Psoas muscle (tissue), 8 donors: ENCODE measurements around the gene SLC15A4. TPM values are rescaled to one million over a fixed set of nuclear protein-coding genes. Genes with fewer than 3 reads are reported as not detected.

Experiments
- ATAC-seq, 4 donors: fragments of 200-7000 bp; cut with Tn5 transposase; one replicate each; pipeline ENCODE4 v1.9.1; 2020; ENCODE audit warnings: moderate library complexity in 3 of 4, mild to moderate bottlenecking in 2 of 4
- DNase-seq, 2 donors: peaks; one replicate each; pipeline ENCODE4 v3.0.0-alpha.2; 2020
- H3K27ac ChIP-seq: fragments of 200-600 bp; one replicate; pipeline ENCODE4 v1.8.0; 2022
- H3K27me3 ChIP-seq, 3 donors: fragments of 200-600 bp in 1 of 3; one replicate each; pipeline versions ENCODE4 v1.6.1 to v1.8.0; 2013 to 2022; ENCODE audit warnings: low read length in 2 of 3, mild to moderate bottlenecking in 2 of 3, moderate library complexity in 1 of 3; ENCODE audit not compliant: insufficient read depth in 3 of 3
- H3K36me3 ChIP-seq, 2 donors: fragments of 200-600 bp in 1 of 2; one replicate each; pipeline versions ENCODE4 v1.6.1 to v1.8.0; 2013 to 2022; ENCODE audit warnings: low read depth in 1 of 2, mild to moderate bottlenecking in 1 of 2, moderate library complexity in 1 of 2; ENCODE audit not compliant: insufficient read depth in 1 of 2
- H3K4me1 ChIP-seq: fragments of 200-600 bp; one replicate; pipeline ENCODE4 v1.8.0; 2022
- H3K4me3 ChIP-seq: fragments of 200-600 bp; one replicate; pipeline ENCODE4 v1.8.0; 2022; ENCODE audit warnings: mild to moderate bottlenecking
- H3K9me3 ChIP-seq: fragments of 200-600 bp; one replicate; pipeline ENCODE4 v1.8.0; 2022
- CTCF ChIP-seq: fragments of 200-600 bp; IDR thresholded peaks from one replicate; pipeline ENCODE4 v1.8.0; 2022; ENCODE audit warnings: antibody characterized with exemption
- WGBS, 3 donors: extraction: QIAGEN DNeasy Blood & Tissue Kit; methylation state at CpG; one replicate each; pipeline versions ENCODE4 v1.1.6 to v1.1.7; 2013; 5-methylcytosine and 5-hydroxymethylcytosine counted together
- intact Hi-C, 2 donors: fragments of 100-400 bp; cut with DNase I; formaldehyde crosslinking; loops; one replicate each; pipeline versions ENCODE4 v1.11.0 to v1.14.2; 2022
- long read RNA-seq, 2 donors: library from polyadenylated mRNA; unstranded; transcript quantifications; one replicate each; pipeline ENCODE4 v2.0.0, GENCODE V29; 2021
- polyA plus RNA-seq, 3 donors: library from polyadenylated mRNA; stranded (reverse); fragments of 200-250 nt; gene quantifications; one replicate each; pipeline ENCODE4 v1.2.3, GENCODE V29; 2013
- total RNA-seq, 4 donors: library from RNA; stranded (reverse); fragmentation: NEBNext Ultra II Directional in 2 of 4; extraction: Animal tissue kit (Norgen Biotek cat#: 25700) in 2 of 4; gene quantifications; one replicate each; pipeline versions ENCODE4 v1.2.1 to v1.2.4, GENCODE V29; 2021 to 2023
- donor health status: healthy with polysubstance abuse.
- donor health status: DM: no; HTN: no; CAD: no; lungs with moderate emphysema.
- donor health status: Bipolar disorder and iron deficiency.
- donor health status: healthy.
- donor health status: DM: yes; HTN: yes; CAD: no.
- donor health status: DM: no; HTN: no; CAD: no.
- donor health status: DM: no; HTN: no; CAD: no.
- donor health status: DM: yes; HTN: yes; CAD: no.

SLC15A4 gene
- total RNA-seq (10 to 100 TPM; 21.9 to 54.0 (median 31.9) TPM), polyA plus RNA-seq (10 to 100 TPM; 26.9 to 39.7 (median 30.2) TPM)
- long read RNA-seq, donor 1, transcript SLC15A4-201 (8 exons, 2,779 nt): major isoform, 52 of 81 reads
- long read RNA-seq, donor 1, transcript SLC15A4-204 (7 exons, 2,402 nt): minor isoform, 13 of 81 reads
- long read RNA-seq, donor 1, partial matches to known transcripts: 2 of 81 reads
- long read RNA-seq, donor 1, other reads (novel, unspliced or antisense): 14 of 81 reads
- long read RNA-seq, donor 2, transcript SLC15A4-201 (8 exons, 2,779 nt): major isoform, 232 of 343 reads
- long read RNA-seq, donor 2, transcript SLC15A4-204 (7 exons, 2,402 nt): minor isoform, 38 of 343 reads
- long read RNA-seq, donor 2, partial matches to known transcripts: 19 of 343 reads
- long read RNA-seq, donor 2, other reads (novel, unspliced or antisense): 52 of 343 reads

GRCh38 chr12:128823916-128824839 is at the start of gene SLC15A4:
TSS of gene SLC15A4 (minus strand) at chr12:128823958. CDS start at chr12:128823943, 15 bp downstream.
- Histone ChIP-seq H3K27ac (peak within 1 kb of the TSS; percentile 95), H3K36me3 (peaks cover 0 to 5% of the 10 kb centered on the region in 2 donors), H3K4me1 (peaks cover 41% of the 10 kb centered on the region), H3K9me3 (no peaks in the 10 kb centered on the region), H3K27me3 (no peaks in the 10 kb centered on the region), H3K4me3 (peak within 1 kb of the TSS; percentile 95)
- no peak for TF ChIP-seq CTCF
- ATAC-seq: peak; percentile 93 to 94 (median 93)
- 2 to 5% (median 5%) methylated on average over 60 to 63 of the region's 63 CpGs for WGBS, 3 donors
- DNase-seq: peak; percentile 98
- intact Hi-C loops: loop anchor here (2.0 to 5.0 kb wide), 2 partner anchors 27 to 37 kb away; no protein-coding TSS in a partner anchor

GRCh38 chr12:128872303-128872702 is 48.5 kb upstream of the SLC15A4 start:
- H3K4me3 ChIP-seq: no peak overlapping the region
- H3K27ac ChIP-seq: no peak overlapping the region
- H3K27me3 ChIP-seq: peaks cover 0 to 2% (median 0%) of the 10 kb centered on the region in 3 donors
- H3K36me3 ChIP-seq: no peaks in the 10 kb centered on the region
- no peaks in the 10 kb centered on the region for H3K4me1 ChIP-seq
- TF ChIP-seq CTCF: no peak
- DNase-seq (no peak), ATAC-seq (no peak)
- H3K9me3 ChIP-seq: peaks cover 13% of the 10 kb centered on the region
- WGBS, 3 donors: 82 to 84% (median 83%) methylated on average over 5 of the region's 5 CpGs
- intact Hi-C loops: no loop called here

- no peak for ATAC-seq
- no peak for TF ChIP-seq CTCF
- DNase-seq: no peak
- Histone ChIP-seq H3K36me3 (no peaks in the 10 kb centered on the region), H3K27me3 (peaks cover 0 to 2% (median 0%) of the 10 kb centered on the region in 3 donors), H3K4me1 (no peaks in the 10 kb centered on the region), H3K4me3 (no peak overlapping the region), H3K27ac (no peak overlapping the region), H3K9me3 (peaks cover 6% of the 10 kb centered on the region)
- intact Hi-C loops: no loop called here
- WGBS, 3 donors: 31 to 78% (median 53%) methylated on average over 2 of the region's 2 CpGs
These were observed 47.7 kb upstream of the SLC15A4 start for GRCh38 chr12:128871516-128871892.

- WGBS, 3 donors: 81 to 85% (median 83%) methylated on average over 13 of the region's 13 CpGs
- H3K4me1 ChIP-seq: no peaks in the 10 kb centered on the region
- H3K36me3 ChIP-seq: no peaks in the 10 kb centered on the region
- H3K9me3 ChIP-seq: no peaks in the 10 kb centered on the region
- intact Hi-C loops: no loop called here
- DNase-seq (no peak), ATAC-seq (no peak)
- TF ChIP-seq CTCF: no peak
- peaks cover 0 to 2% (median 0%) of the 10 kb centered on the region in 3 donors for H3K27me3 ChIP-seq
- H3K27ac ChIP-seq: no peak overlapping the region
- H3K4me3 ChIP-seq: no peak overlapping the region
These were observed 43.7 kb upstream of the SLC15A4 start for GRCh38 chr12:128867466-128867865.
